ENCODE data around the gene CHCHD10. TPM values are rescaled to one million over a fixed set of nuclear protein-coding genes. Genes with fewer than 3 reads are reported as not detected.

CHCHD10 gene
- total RNA-seq, 1 experiment from 2014 or later = 117 TPM

DNA sequence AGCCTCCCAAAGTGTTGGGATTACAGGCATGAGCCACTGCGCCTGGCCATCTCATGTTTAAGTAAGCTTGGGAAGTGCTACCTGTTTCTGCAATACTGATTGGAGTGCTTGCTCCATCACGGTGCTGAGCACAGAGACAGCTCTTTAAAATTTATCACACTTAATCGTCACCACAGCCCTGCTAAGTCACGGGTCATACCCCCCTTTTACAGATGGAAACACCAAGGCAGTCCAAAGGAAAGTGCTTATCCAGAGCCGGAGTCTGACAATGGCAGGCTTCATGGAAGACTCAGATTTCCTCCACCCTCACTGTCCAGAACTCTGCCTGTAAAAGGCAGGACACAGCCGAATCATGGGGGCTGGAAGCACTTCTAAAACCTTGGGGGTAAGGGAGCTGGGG lies 7.7 kb downstream of the CHCHD10 start:
- H3K36me3 ChIP-seq (ENCODE audit: insufficient read depth, low read length, poor library complexity, severe bottlenecking) = peaks cover 2% of the 10 kb centered on the region
- H3K4me3 ChIP-seq (ENCODE audit: low read depth, low read length, poor library complexity, severe bottlenecking) = no peak overlapping the region
- ChIA-PET POLR2A (ENCODE audit: low non-redundant PET) (interaction anchor here (0.7 kb wide), 1 partner anchor 34 kb away, joined by 5 read pairs; no protein-coding TSS in a partner anchor), CTCF (interaction anchor here (1.1 kb wide), 1 partner anchor 9 kb away, joined by 9 read pairs; the partner anchor contains the start of gene ZNF70)
- no peak overlapping the region for H3K27ac ChIP-seq (ENCODE audit: low read depth, low read length, poor library complexity, severe bottlenecking)
- intact Hi-C loops (cut with micrococcal nuclease; ENCODE audit: unreplicated experiment) = loop anchor here (5.0 kb wide), 1 partner anchor 218 kb away; no protein-coding TSS in a partner anchor
- no peak for DNase-seq (ENCODE audit: low spot score)
- no TSS peak for BruUV-seq (replicated peaks)
- TF ChIP-seq, protein P1, sequence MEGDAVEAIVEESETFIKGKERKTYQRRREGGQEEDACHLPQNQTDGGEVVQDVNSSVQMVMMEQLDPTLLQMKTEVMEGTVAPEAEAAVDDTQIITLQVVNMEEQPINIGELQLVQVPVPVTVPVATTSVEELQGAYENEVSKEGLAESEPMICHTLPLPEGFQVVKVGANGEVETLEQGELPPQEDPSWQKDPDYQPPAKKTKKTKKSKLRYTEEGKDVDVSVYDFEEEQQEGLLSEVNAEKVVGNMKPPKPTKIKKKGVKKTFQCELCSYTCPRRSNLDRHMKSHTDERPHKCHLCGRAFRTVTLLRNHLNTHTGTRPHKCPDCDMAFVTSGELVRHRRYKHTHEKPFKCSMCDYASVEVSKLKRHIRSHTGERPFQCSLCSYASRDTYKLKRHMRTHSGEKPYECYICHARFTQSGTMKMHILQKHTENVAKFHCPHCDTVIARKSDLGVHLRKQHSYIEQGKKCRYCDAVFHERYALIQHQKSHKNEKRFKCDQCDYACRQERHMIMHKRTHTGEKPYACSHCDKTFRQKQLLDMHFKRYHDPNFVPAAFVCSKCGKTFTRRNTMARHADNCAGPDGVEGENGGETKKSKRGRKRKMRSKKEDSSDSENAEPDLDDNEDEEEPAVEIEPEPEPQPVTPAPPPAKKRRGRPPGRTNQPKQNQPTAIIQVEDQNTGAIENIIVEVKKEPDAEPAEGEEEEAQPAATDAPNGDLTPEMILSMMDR (conservative IDR thresholded peaks at IDR 0.05; ENCODE audit: low read depth, low read length) = no peak
- TF ChIP-seq EZH2 (IDR thresholded peaks at IDR 0.05; ENCODE audit: borderline replicate concordance, low read depth, low read length, poor library complexity, severe bottlenecking) = no peak
- no peaks in the 10 kb centered on the region for H3K9me3 ChIP-seq (ENCODE audit: low read depth, low read length, poor library complexity, severe bottlenecking)
- no peaks in the 10 kb centered on the region for H3K27me3 ChIP-seq (replicated peaks; ENCODE audit: insufficient read depth, low read depth, low read length, poor library complexity)
- peaks cover 27% of the 10 kb centered on the region for H3K4me1 ChIP-seq (ENCODE audit: insufficient read depth, low read length, poor library complexity, severe bottlenecking)

DNA sequence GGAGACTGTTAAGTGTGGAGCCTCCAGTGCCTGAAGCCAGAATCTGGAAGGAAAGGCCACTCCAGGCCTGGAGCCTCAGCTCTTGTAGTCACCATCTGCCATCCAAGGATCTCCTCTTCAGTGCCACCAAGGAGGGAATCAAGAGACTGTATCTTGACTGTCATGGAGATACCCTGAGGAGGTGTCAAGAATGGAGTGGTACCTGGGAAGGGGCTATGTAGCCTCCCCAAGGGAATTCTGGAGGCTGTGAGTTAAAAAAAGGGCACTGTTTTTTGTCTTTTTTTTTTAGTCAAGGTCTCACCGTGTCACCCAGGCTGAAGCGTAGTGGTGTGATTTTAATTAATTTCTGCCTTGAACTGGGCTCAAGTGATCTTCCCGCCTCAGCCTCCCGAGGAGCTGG lies 8.2 kb downstream of the CHCHD10 start:
- intact Hi-C loops (cut with micrococcal nuclease; ENCODE audit: unreplicated experiment) = no loop called here
- no peaks in the 10 kb centered on the region for H3K36me3 ChIP-seq (ENCODE audit: insufficient read depth, low read length, poor library complexity, severe bottlenecking)
- POLR2A ChIA-PET (ENCODE audit: low non-redundant PET) = interaction anchor here (0.7 kb wide), 1 partner anchor 34 kb away, joined by 5 read pairs; no protein-coding TSS in a partner anchor
- TF ChIP-seq, protein P1 (conservative IDR thresholded peaks at IDR 0.05; ENCODE audit: low read depth, low read length) = no peak
- no peak for TF ChIP-seq EZH2 (IDR thresholded peaks at IDR 0.05; ENCODE audit: borderline replicate concordance, low read depth, low read length, poor library complexity, severe bottlenecking)
- CTCF ChIA-PET = interaction anchor here (0.6 kb wide), 1 partner anchor 153 kb away, joined by 7 read pairs; no protein-coding TSS in a partner anchor
- no peak overlapping the region for H3K27ac ChIP-seq (ENCODE audit: low read depth, low read length, poor library complexity, severe bottlenecking)
- no peak overlapping the region for H3K4me3 ChIP-seq (ENCODE audit: low read depth, low read length, poor library complexity, severe bottlenecking)
- no peak for DNase-seq (ENCODE audit: low spot score)
- no TSS peak for BruUV-seq (replicated peaks)
- H3K27me3 ChIP-seq (replicated peaks; ENCODE audit: insufficient read depth, low read depth, low read length, poor library complexity) = no peaks in the 10 kb centered on the region
- H3K9me3 ChIP-seq (ENCODE audit: low read depth, low read length, poor library complexity, severe bottlenecking) = no peaks in the 10 kb centered on the region
- H3K4me1 ChIP-seq (ENCODE audit: insufficient read depth, low read length, poor library complexity, severe bottlenecking) = peaks cover 22% of the 10 kb centered on the region

DNA sequence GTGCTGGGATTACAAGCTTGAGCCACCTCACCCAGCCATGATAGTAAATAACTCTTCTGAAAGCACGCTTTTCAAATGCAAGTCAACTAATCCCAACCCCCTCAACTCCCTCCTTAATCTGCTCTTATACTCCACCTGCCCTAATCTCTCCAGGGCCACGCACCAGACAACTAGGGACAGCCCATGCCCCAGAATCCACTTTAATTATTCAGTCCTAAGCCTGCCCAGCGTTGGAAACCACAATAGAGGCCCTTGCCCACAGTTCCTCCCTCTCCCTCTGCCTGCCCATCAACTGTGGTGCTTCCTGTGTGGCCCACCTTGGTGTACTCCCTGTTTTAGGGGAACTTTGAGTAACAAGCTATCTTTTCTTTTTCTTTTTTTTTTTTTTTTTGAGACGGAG lies 10.9 kb downstream of the CHCHD10 start:
- H3K27ac ChIP-seq (ENCODE audit: low read depth, low read length, poor library complexity, severe bottlenecking) = no peak overlapping the region
- no peak overlapping the region for H3K4me3 ChIP-seq (ENCODE audit: low read depth, low read length, poor library complexity, severe bottlenecking)
- TF ChIP-seq, protein P1 (conservative IDR thresholded peaks at IDR 0.05; ENCODE audit: low read depth, low read length) = no peak
- no peak for TF ChIP-seq EZH2 (IDR thresholded peaks at IDR 0.05; ENCODE audit: borderline replicate concordance, low read depth, low read length, poor library complexity, severe bottlenecking)
- no peak for DNase-seq (ENCODE audit: low spot score)
- H3K9me3 ChIP-seq (ENCODE audit: low read depth, low read length, poor library complexity, severe bottlenecking) = no peaks in the 10 kb centered on the region
- ChIA-PET POLR2A (ENCODE audit: low non-redundant PET) (no interaction called here), CTCF (no interaction called here)
- intact Hi-C loops (cut with micrococcal nuclease; ENCODE audit: unreplicated experiment) = no loop called here
- H3K4me1 ChIP-seq (ENCODE audit: insufficient read depth, low read length, poor library complexity, severe bottlenecking) = no peaks in the 10 kb centered on the region
- H3K27me3 ChIP-seq (replicated peaks; ENCODE audit: insufficient read depth, low read depth, low read length, poor library complexity) = no peaks in the 10 kb centered on the region
- no peaks in the 10 kb centered on the region for H3K36me3 ChIP-seq (ENCODE audit: insufficient read depth, low read length, poor library complexity, severe bottlenecking)
- BruUV-seq (replicated peaks) = no TSS peak
